HEK293 (cell line): ENCODE results near the gene FBXO42.

Experiments
- CTCF ChIA-PET: fragments of 350-600 bp; formaldehyde crosslinking; extraction: SDS; loops from one replicate; lab custom pipeline; 2021; ENCODE audit warnings: antibody characterized with exemption; lab: Yijun Ruan, JAX
- POLR2A ChIA-PET: fragments of 300-600 bp; formaldehyde crosslinking; extraction: SDS; loops from one replicate; lab custom pipeline; 2020; ENCODE audit warnings: antibody characterized with exemption, inconsistent platforms; lab: Yijun Ruan, JAX
- H3K27ac ChIP-seq: fragments of 200-500 bp; sonication (Bioruptor generic); 2 replicates; pipeline ENCODE4 v1.5.1; 2014; ENCODE audit warnings: low read depth, low read length, control low read depth, inconsistent platforms; ENCODE audit errors: extremely low read depth
- H3K36me3 ChIP-seq, 2 experiments: fragments of 200-500 bp in 1 of 2; sonication (Bioruptor generic) in 1 of 2; 1 replicate in 1 of 2; 2 replicates in 1 of 2; pipeline ENCODE4 v1.5.1; 2014 to 2017; ENCODE audit warnings: inconsistent platforms in 2 of 2, low read length in 2 of 2; ENCODE audit not compliant: control insufficient read depth in 2 of 2, insufficient read depth in 1 of 2
- H3K4me1 ChIP-seq: fragments of 200-500 bp; sonication (Bioruptor generic); 2 replicates; pipeline ENCODE4 v1.5.1; 2014; ENCODE audit warnings: mild to moderate bottlenecking, low read length, inconsistent platforms; ENCODE audit not compliant: control insufficient read depth, insufficient read depth
- H3K4me3 ChIP-seq: 2 replicates; pipeline ENCODE4 v1.5.1; 2011; ENCODE audit warnings: low read depth, mild to moderate bottlenecking, control low read depth, low read length, moderate library complexity
- H3K9me3 ChIP-seq: fragments of 200-500 bp; sonication (Bioruptor generic); 2 replicates; pipeline ENCODE4 v1.5.1; 2014; ENCODE audit warnings: low read depth, low read length, inconsistent platforms; ENCODE audit not compliant: control insufficient read depth, insufficient read depth
- ATF2 ChIP-seq: fragments of 450-650 bp; formaldehyde crosslinking; IDR thresholded peaks from 2 replicates; pipeline ENCODE4 v1.5.1; 2016; ENCODE audit warnings: missing biosample characterization, missing genetic modification characterization, low read depth
- KLF1 ChIP-seq: fragments of 450-650 bp; formaldehyde crosslinking; IDR thresholded peaks from 2 replicates; pipeline ENCODE4 v1.5.1; 2016; ENCODE audit warnings: missing biosample characterization, missing genetic modification characterization
- MEIS1 ChIP-seq: sonication (generic); formaldehyde crosslinking; IDR thresholded peaks from 2 replicates; pipeline ENCODE4 v1.8.1; 2022; ENCODE audit warnings: missing genetic modification reagents, mild to moderate bottlenecking, borderline replicate concordance
- SCRT1 ChIP-seq: fragments of 450-650 bp; formaldehyde crosslinking; IDR thresholded peaks from 2 replicates; pipeline ENCODE4 v1.5.1; 2016; ENCODE audit warnings: missing biosample characterization, missing genetic modification characterization, borderline replicate concordance
- ZFP37 ChIP-seq: fragments of 450-650 bp; formaldehyde crosslinking; IDR thresholded peaks from 2 replicates; pipeline ENCODE4 v1.5.1; 2016; ENCODE audit warnings: missing biosample characterization, missing genetic modification characterization
- ZNF48 ChIP-seq: fragments of 450-650 bp; formaldehyde crosslinking; IDR thresholded peaks from 2 replicates; pipeline ENCODE4 v1.5.1; 2016; ENCODE audit warnings: missing biosample characterization, missing genetic modification characterization
- TF ChIP-seq, protein P1 (sequence below): fragments of 450-650 bp; IDR thresholded peaks from 2 replicates; pipeline ENCODE4 v1.5.1; 2018; ENCODE audit warnings: missing biosample characterization, missing genetic modification characterization
- TF ChIP-seq, protein P2 (sequence below): fragments of 450-650 bp; formaldehyde crosslinking; IDR thresholded peaks from 2 replicates; pipeline ENCODE4 v1.5.1; 2016; ENCODE audit warnings: missing biosample characterization, missing genetic modification characterization, borderline replicate concordance
- TF ChIP-seq, protein P3 (sequence below): fragments of 450-650 bp; formaldehyde crosslinking; IDR thresholded peaks from 2 replicates; pipeline ENCODE4 v1.5.0; 2017; ENCODE audit warnings: missing biosample characterization, missing genetic modification characterization, borderline replicate concordance

Gene FBXO42

DNA sequence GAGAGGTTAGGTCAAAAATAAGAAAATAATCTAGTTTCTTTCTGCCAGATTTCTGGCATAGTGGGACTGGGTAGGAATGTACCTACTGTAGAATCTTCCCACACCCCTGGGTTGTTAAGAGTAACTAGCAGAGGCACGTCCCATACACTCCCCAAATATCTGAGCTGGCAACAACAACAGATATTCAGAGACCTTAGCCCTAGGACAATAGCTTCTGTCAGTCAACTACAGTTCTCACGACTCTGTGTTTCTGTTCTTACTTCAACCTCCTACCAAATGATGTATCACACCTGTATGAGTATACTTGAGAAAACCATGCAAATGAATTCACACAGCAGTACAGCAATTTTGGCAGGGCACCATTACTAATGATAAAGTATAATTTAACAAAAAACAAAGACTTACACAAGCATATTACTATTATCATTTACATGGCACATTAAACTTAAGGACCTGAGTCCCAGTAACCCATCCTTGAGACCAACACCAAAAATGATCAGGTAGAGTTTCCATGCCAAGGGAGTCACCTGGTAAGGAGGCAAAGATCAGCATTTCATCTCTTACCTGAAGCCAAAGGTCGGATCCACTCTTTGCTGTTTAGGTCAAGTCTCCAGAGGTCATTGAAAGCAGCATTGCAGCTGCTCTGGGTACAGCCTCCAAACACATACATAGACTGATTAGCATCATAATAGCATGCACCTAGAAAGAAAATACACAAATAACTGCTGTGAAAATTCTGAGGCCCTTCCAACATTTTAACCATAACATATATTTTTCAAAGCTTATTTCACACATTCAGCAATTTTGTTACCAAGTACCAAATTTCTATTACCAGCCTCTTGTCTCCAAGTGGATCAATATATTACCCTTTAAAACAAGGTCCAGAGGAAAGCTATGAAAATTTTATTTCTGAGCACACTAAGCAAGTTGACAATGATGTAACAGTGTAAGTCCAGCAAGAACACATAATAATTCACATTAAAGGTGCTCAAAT lies 57.8 kb downstream of the FBXO42 start:
- peaks cover 8 to 57% of the 10 kb centered on the region in 2 experiments; a peak in 2 of 3 replicates for H3K36me3 ChIP-seq
- H3K9me3 ChIP-seq = no peaks in the 10 kb centered on the region
- ChIA-PET POLR2A (no interaction called here), CTCF (no interaction called here)
- TF ChIP-seq ATF2 (tag by site-specific recombination) (no peak), SCRT1 (tag by site-specific recombination) (no peak)
- TF ChIP-seq, protein P1, sequence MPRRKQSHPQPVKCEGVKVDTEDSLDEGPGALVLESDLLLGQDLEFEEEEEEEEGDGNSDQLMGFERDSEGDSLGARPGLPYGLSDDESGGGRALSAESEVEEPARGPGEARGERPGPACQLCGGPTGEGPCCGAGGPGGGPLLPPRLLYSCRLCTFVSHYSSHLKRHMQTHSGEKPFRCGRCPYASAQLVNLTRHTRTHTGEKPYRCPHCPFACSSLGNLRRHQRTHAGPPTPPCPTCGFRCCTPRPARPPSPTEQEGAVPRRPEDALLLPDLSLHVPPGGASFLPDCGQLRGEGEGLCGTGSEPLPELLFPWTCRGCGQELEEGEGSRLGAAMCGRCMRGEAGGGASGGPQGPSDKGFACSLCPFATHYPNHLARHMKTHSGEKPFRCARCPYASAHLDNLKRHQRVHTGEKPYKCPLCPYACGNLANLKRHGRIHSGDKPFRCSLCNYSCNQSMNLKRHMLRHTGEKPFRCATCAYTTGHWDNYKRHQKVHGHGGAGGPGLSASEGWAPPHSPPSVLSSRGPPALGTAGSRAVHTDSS (tag by site-specific recombination) = no peak
- no peak overlapping the region for H3K27ac ChIP-seq
- no peaks in the 10 kb centered on the region for H3K4me1 ChIP-seq
- H3K4me3 ChIP-seq = no peak overlapping the region

DNA sequence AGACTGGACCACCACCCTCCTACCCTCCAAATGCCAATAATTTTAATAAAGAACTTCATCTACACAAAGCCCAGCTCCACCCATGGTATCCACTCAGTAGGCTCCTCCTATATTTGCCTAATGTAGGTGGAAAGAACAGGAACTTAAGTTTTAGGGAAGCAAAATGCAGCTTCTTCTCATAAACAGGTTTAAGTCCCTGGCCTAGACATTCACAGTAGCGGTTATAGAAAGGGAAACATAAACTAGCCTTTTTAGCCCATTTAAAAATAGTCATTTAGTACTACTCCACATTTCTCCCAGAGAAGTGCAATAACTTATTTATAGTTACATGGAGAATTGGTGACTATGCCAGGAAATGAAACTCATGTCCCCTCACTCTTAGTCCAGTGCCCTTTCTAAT lies 58.7 kb downstream of the FBXO42 start:
- Histone ChIP-seq H3K4me3 (no peak overlapping the region), H3K9me3 (no peaks in the 10 kb centered on the region), H3K36me3 (peaks cover 14 to 63% of the 10 kb centered on the region in 2 experiments; a peak in 2 of 3 replicates), H3K27ac (no peak overlapping the region), H3K4me1 (no peaks in the 10 kb centered on the region)
- TF ChIP-seq MEIS1 (CRISPR knock-in tag) (no peak), KLF1 (tag by site-specific recombination) (no peak), ZFP37 (tag by site-specific recombination) (no peak)
- TF ChIP-seq, protein P2, sequence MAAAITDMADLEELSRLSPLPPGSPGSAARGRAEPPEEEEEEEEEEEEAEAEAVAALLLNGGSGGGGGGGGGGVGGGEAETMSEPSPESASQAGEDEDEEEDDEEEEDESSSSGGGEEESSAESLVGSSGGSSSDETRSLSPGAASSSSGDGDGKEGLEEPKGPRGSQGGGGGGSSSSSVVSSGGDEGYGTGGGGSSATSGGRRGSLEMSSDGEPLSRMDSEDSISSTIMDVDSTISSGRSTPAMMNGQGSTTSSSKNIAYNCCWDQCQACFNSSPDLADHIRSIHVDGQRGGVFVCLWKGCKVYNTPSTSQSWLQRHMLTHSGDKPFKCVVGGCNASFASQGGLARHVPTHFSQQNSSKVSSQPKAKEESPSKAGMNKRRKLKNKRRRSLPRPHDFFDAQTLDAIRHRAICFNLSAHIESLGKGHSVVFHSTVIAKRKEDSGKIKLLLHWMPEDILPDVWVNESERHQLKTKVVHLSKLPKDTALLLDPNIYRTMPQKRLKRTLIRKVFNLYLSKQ (tag by site-specific recombination) = no peak
- ChIA-PET POLR2A (no interaction called here), CTCF (interaction anchor here (0.6 kb wide), 1 partner anchor 50 kb away, joined by 3 read pairs; no protein-coding TSS in a partner anchor)

- CTCF ChIA-PET = interaction anchor here (0.6 to 1.2 kb wide), 4 partner anchors 29 to 188 kb away, joined by 3 to 5 read pairs (median 4); no protein-coding TSS in a partner anchor
- POLR2A ChIA-PET = no interaction called here
- Histone ChIP-seq H3K27ac (no peak overlapping the region), H3K4me3 (no peak overlapping the region), H3K4me1 (no peaks in the 10 kb centered on the region), H3K9me3 (no peaks in the 10 kb centered on the region)
- no peak for TF ChIP-seq ZNF48 (tag by site-specific recombination)
- TF ChIP-seq, protein P3, sequence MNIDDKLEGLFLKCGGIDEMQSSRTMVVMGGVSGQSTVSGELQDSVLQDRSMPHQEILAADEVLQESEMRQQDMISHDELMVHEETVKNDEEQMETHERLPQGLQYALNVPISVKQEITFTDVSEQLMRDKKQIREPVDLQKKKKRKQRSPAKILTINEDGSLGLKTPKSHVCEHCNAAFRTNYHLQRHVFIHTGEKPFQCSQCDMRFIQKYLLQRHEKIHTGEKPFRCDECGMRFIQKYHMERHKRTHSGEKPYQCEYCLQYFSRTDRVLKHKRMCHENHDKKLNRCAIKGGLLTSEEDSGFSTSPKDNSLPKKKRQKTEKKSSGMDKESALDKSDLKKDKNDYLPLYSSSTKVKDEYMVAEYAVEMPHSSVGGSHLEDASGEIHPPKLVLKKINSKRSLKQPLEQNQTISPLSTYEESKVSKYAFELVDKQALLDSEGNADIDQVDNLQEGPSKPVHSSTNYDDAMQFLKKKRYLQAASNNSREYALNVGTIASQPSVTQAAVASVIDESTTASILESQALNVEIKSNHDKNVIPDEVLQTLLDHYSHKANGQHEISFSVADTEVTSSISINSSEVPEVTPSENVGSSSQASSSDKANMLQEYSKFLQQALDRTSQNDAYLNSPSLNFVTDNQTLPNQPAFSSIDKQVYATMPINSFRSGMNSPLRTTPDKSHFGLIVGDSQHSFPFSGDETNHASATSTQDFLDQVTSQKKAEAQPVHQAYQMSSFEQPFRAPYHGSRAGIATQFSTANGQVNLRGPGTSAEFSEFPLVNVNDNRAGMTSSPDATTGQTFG (tag by site-specific recombination) = no peak
- TF ChIP-seq, all 188 proteins: peak for 0
- H3K36me3 ChIP-seq = peaks cover 12 to 58% of the 10 kb centered on the region in 2 experiments; a peak in 2 of 3 replicates
Measured at GRCh38 chr1:16292739-16293138, 59.5 kb downstream of the FBXO42 start.
